GM12801 (cell line): Measurements from ENCODE around the gene QKI.

Experiments
- CTCF ChIP-seq: IDR thresholded peaks from one replicate; pipeline ENCODE4 v1.5.1; 2011; ENCODE audit warnings: control low read depth; ENCODE audit not compliant: insufficient read length; ENCODE audit errors: extremely low read depth

QKI gene

GRCh38 chr6:163599136-163599535 is 184.6 kb downstream of the QKI start:
- TF ChIP-seq CTCF: no peak

- no peak for TF ChIP-seq CTCF
Observed at GRCh38 chr6:163599684-163600083, 185.2 kb downstream of the QKI start.

GRCh38 chr6:163600331-163600730 is 185.8 kb downstream of the QKI start:
- TF ChIP-seq CTCF: no peak

GRCh38 chr6:163600781-163601180 is 186.3 kb downstream of the QKI start:
- no peak for TF ChIP-seq CTCF

GRCh38 chr6:163602851-163603250 is 188.3 kb downstream of the QKI start:
- no peak for TF ChIP-seq CTCF

- TF ChIP-seq CTCF: no peak
Observed at GRCh38 chr6:163603395-163603794, 188.9 kb downstream of the QKI start.

GRCh38 chr6:163605385-163606097 is 191.0 kb downstream of the QKI start:
- TF ChIP-seq CTCF: no peak

GRCh38 chr6:163607792-163608191 is 193.3 kb downstream of the QKI start:
- no peak for TF ChIP-seq CTCF
